ENCODE results near the gene SLC1A4. TPM values are rescaled to one million over a fixed set of nuclear protein-coding genes. Genes with fewer than 3 reads are reported as not detected.

The SLC1A4 gene
- total and polyA plus RNA-seq, 2 of the 4 experiments (the other 2 are of a cell fraction): 6.8 to 8.1 TPM

GRCh38 chr2:65033178-65033577 lies 44.0 kb downstream of the SLC1A4 start:
- no peak for TF ChIP-seq CHD1 (IDR thresholded peaks at IDR 0.05; ENCODE audit: low read depth, low read length)
- TF ChIP-seq RAD21 (IDR thresholded peaks at IDR 0.05; ENCODE audit: low read length): 0 out of 2 replicates have a peak, but pooled peaks have one; percentile 35
- no peak for TF ChIP-seq MXI1 (IDR thresholded peaks at IDR 0.05; ENCODE audit: borderline replicate concordance, low read depth, low read length)
- 0 out of 2 replicates have a peak, but pooled peaks have one; percentile 10 for TF ChIP-seq CTCF (conservative IDR thresholded peaks at IDR 0.05; ENCODE audit: low read depth, low read length)
- TF ChIP-seq, protein P1, sequence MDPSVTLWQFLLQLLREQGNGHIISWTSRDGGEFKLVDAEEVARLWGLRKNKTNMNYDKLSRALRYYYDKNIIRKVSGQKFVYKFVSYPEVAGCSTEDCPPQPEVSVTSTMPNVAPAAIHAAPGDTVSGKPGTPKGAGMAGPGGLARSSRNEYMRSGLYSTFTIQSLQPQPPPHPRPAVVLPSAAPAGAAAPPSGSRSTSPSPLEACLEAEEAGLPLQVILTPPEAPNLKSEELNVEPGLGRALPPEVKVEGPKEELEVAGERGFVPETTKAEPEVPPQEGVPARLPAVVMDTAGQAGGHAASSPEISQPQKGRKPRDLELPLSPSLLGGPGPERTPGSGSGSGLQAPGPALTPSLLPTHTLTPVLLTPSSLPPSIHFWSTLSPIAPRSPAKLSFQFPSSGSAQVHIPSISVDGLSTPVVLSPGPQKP (IDR thresholded peaks at IDR 0.05; ENCODE audit: borderline replicate concordance, low read depth, low read length): no peak
- TF ChIP-seq MAFK (IDR thresholded peaks at IDR 0.05; ENCODE audit: low read depth, low read length): no peak
- no peak for TF ChIP-seq SMC3 (IDR thresholded peaks at IDR 0.05; ENCODE audit: low read depth, low read length)
- no peak overlapping the region for H2AK5ac ChIP-seq (ENCODE audit: low read depth, low read length)
- intact Hi-C loops (cut with micrococcal nuclease): no loop called here
- H2BK5ac ChIP-seq (ENCODE audit: low read depth, low read length, poor library complexity, severe bottlenecking): no peak overlapping the region
- in situ Hi-C loops (cut with MboI; ENCODE audit: low sequenced_read_pairs): loop anchor here (25.0 kb wide), 1 partner anchor 696 kb away; no protein-coding TSS in a partner anchor
- no peak overlapping the region for H3K4me2 ChIP-seq (ENCODE audit: low read depth, low read length)
- no peak overlapping the region for H2AK9ac ChIP-seq (replicated peaks; ENCODE audit: low read depth, low read length, poor library complexity)
- ChIA-PET POLR2A (ENCODE audit: unreplicated experiment) (no interaction called here), CTCF (interaction anchor here (0.6 to 0.7 kb wide), 4 partner anchors 74 to 511 kb away, joined by 4 to 6 read pairs (median 5); no protein-coding TSS in a partner anchor)
- H4K5ac ChIP-seq (ENCODE audit: low read depth, low read length): no peak overlapping the region
- H3K36me3 ChIP-seq (ENCODE audit: control insufficient read depth, insufficient read depth, low read length): no peaks in the 10 kb centered on the region
- DNase-seq (no peak), ATAC-seq (ENCODE audit: low read depth) (no peak)
- H3K9ac ChIP-seq (ENCODE audit: low read depth, low read length): no peak overlapping the region
- dilution Hi-C loops (cut with HindIII; ENCODE audit: low sequenced_read_pairs, unreplicated experiment): no loop called here
- H2BK120ac ChIP-seq (ENCODE audit: low read depth, low read length): no peak overlapping the region
- no peak overlapping the region for H3K27ac ChIP-seq (ENCODE audit: insufficient read depth, low read length)
- H3K4me3 ChIP-seq (ENCODE audit: insufficient read depth, low read depth, low read length): no peak overlapping the region
- no peak overlapping the region for H3K18ac ChIP-seq (ENCODE audit: low read depth, low read length)
- no peak overlapping the region for H4K8ac ChIP-seq (ENCODE audit: low read depth in 2 of 2, low read length in 2 of 2)
- H3K56ac ChIP-seq (ENCODE audit: extremely low read depth, insufficient read depth, low read length): no peak overlapping the region
- H3K4me1 ChIP-seq (ENCODE audit: control insufficient read depth, insufficient read depth, low read length): peaks cover 1% of the 10 kb centered on the region; the same call in 1 of the 2 replicates
- H3K27me3 ChIP-seq (ENCODE audit: control insufficient read depth, insufficient read depth, low read length): peaks cover 3% of the 10 kb centered on the region
- H3K9me1 ChIP-seq (ENCODE audit: insufficient read depth, low read length): no peaks in the 10 kb centered on the region
- BruUV-seq (replicated peaks): no TSS peak
- H2BK20ac ChIP-seq (ENCODE audit: low read depth, low read length): no peak overlapping the region
- H2BK15ac ChIP-seq (ENCODE audit: low read depth, low read length): no peak overlapping the region
- no peak overlapping the region for H2AFZ ChIP-seq (replicated peaks; ENCODE audit: low read length, poor library complexity)
- H3K79me1 ChIP-seq (ENCODE audit: low read depth in 1 of 2, low read length in 2 of 2): no peaks in the 10 kb centered on the region
- H4K91ac ChIP-seq (ENCODE audit: insufficient read depth, low read depth, low read length): no peak overlapping the region
- H3K4ac ChIP-seq (ENCODE audit: low read depth, low read length): no peak overlapping the region
- no peak overlapping the region for H3K14ac ChIP-seq (replicated peaks; ENCODE audit: low read depth, low read length)
- no peaks in the 10 kb centered on the region for H3K9me3 ChIP-seq (ENCODE audit: control insufficient read depth, insufficient read depth, low read length)
- H3K23ac ChIP-seq (ENCODE audit: low read depth, low read length): no peak overlapping the region
- WGBS, 2 experiments (ENCODE audit: extremely low coverage in 2 of 2, insufficient read length in 1 of 2): no CpG with 5 or more reads among the region's 4 CpGs
- no peaks in the 10 kb centered on the region for H4K20me1 ChIP-seq (ENCODE audit: insufficient read depth, low read length)

Measured in IMR-90 (cell line).